Measurements from ENCODE around the gene LCE2A.

LCE2A gene

GRCh38 chr1:152739841-152740240 is 41.7 kb downstream of the LCE2A start:
- Histone ChIP-seq H3K4me2 (ENCODE audit: low read depth, low read length, poor library complexity, severe bottlenecking) (no peak overlapping the region), H3K4me1 (ENCODE audit: insufficient read depth, low read length, poor library complexity, severe bottlenecking) (no peaks in the 10 kb centered on the region), H3K9ac (ENCODE audit: low read depth, low read length, poor library complexity, severe bottlenecking) (no peak overlapping the region), H3K27me3 (ENCODE audit: insufficient read depth, low read length, poor library complexity, severe bottlenecking) (no peaks in the 10 kb centered on the region), H2AFZ (ENCODE audit: low read length) (no peak overlapping the region), H3K4me3 (ENCODE audit: low read length, poor library complexity, severe bottlenecking) (no peak overlapping the region), H3F3A (ENCODE audit: low read depth) (no peaks in the 10 kb centered on the region), H4K20me1 (ENCODE audit: insufficient read depth, low read length, poor library complexity, severe bottlenecking) (no peaks in the 10 kb centered on the region), H3K36me3 (ENCODE audit: insufficient read depth, low read length) (no peaks in the 10 kb centered on the region), H3K9me3 (ENCODE audit: insufficient read depth, low read depth, low read length) (no peaks in the 10 kb centered on the region), H3K79me2 (ENCODE audit: insufficient read depth, low read length) (no peaks in the 10 kb centered on the region), H3K9me2 (replicated peaks; ENCODE audit: low read depth, low read length) (no peaks in the 10 kb centered on the region)
- no peak for TF ChIP-seq EZH2phosphoT487 (IDR thresholded peaks at IDR 0.05; ENCODE audit: borderline replicate concordance)
- no peak for TF ChIP-seq CTCF (conservative IDR thresholded peaks at IDR 0.05; ENCODE audit: low read length)

- Histone ChIP-seq H3K36me3 (ENCODE audit: insufficient read depth, low read length) (no peaks in the 10 kb centered on the region), H3K4me3 (ENCODE audit: low read length, poor library complexity, severe bottlenecking) (no peak overlapping the region), H3K4me2 (ENCODE audit: low read depth, low read length, poor library complexity, severe bottlenecking) (no peak overlapping the region), H3K27me3 (ENCODE audit: insufficient read depth, low read length, poor library complexity, severe bottlenecking) (no peaks in the 10 kb centered on the region), H4K20me1 (ENCODE audit: insufficient read depth, low read length, poor library complexity, severe bottlenecking) (no peaks in the 10 kb centered on the region), H3K9me3 (ENCODE audit: insufficient read depth, low read depth, low read length) (no peaks in the 10 kb centered on the region), H3K79me2 (ENCODE audit: insufficient read depth, low read length) (no peaks in the 10 kb centered on the region), H3F3A (ENCODE audit: low read depth) (no peaks in the 10 kb centered on the region), H3K9me2 (replicated peaks; ENCODE audit: low read depth, low read length) (no peaks in the 10 kb centered on the region), H2AFZ (ENCODE audit: low read length) (no peak overlapping the region), H3K9ac (ENCODE audit: low read depth, low read length, poor library complexity, severe bottlenecking) (no peak overlapping the region), H3K4me1 (ENCODE audit: insufficient read depth, low read length, poor library complexity, severe bottlenecking) (no peaks in the 10 kb centered on the region)
- no peak for TF ChIP-seq CTCF (conservative IDR thresholded peaks at IDR 0.05; ENCODE audit: low read length)
- TF ChIP-seq EZH2phosphoT487 (IDR thresholded peaks at IDR 0.05; ENCODE audit: borderline replicate concordance) = no peak
Observed at GRCh38 chr1:152741656-152742055, 43.5 kb downstream of the LCE2A start.

- H3K9ac ChIP-seq (ENCODE audit: low read depth, low read length, poor library complexity, severe bottlenecking) = no peak overlapping the region
- H3K4me2 ChIP-seq (ENCODE audit: low read depth, low read length, poor library complexity, severe bottlenecking) = no peak overlapping the region
- H3K4me1 ChIP-seq (ENCODE audit: insufficient read depth, low read length, poor library complexity, severe bottlenecking) = no peaks in the 10 kb centered on the region
- TF ChIP-seq EZH2phosphoT487 (IDR thresholded peaks at IDR 0.05; ENCODE audit: borderline replicate concordance) (no peak), CTCF (conservative IDR thresholded peaks at IDR 0.05; ENCODE audit: low read length) (no peak)
- H3K9me3 ChIP-seq (ENCODE audit: insufficient read depth, low read depth, low read length) = no peaks in the 10 kb centered on the region
- no peak overlapping the region for H3K4me3 ChIP-seq (ENCODE audit: low read length, poor library complexity, severe bottlenecking)
- no peaks in the 10 kb centered on the region for H3F3A ChIP-seq (ENCODE audit: low read depth)
- H3K9me2 ChIP-seq (replicated peaks; ENCODE audit: low read depth, low read length) = no peaks in the 10 kb centered on the region
- no peaks in the 10 kb centered on the region for H3K36me3 ChIP-seq (ENCODE audit: insufficient read depth, low read length)
- no peaks in the 10 kb centered on the region for H4K20me1 ChIP-seq (ENCODE audit: insufficient read depth, low read length, poor library complexity, severe bottlenecking)
- H2AFZ ChIP-seq (ENCODE audit: low read length) = no peak overlapping the region
- no peaks in the 10 kb centered on the region for H3K27me3 ChIP-seq (ENCODE audit: insufficient read depth, low read length, poor library complexity, severe bottlenecking)
- H3K79me2 ChIP-seq (ENCODE audit: insufficient read depth, low read length) = no peaks in the 10 kb centered on the region
Observed at GRCh38 chr1:152743371-152744145, 45.4 kb downstream of the LCE2A start.

Measured in Loucy (cell line).